NCI-H146 treated with DMSO at 0.1 percent for 48 hours (cell line): ENCODE measurements around the gene SS18L1.

Experiments used
- DNase-seq: peaks from one replicate; lab custom pipeline; 2025; ENCODE audit not compliant: unreplicated experiment; lab: John Stamatoyannopoulos, UW

SS18L1 gene

DNA sequence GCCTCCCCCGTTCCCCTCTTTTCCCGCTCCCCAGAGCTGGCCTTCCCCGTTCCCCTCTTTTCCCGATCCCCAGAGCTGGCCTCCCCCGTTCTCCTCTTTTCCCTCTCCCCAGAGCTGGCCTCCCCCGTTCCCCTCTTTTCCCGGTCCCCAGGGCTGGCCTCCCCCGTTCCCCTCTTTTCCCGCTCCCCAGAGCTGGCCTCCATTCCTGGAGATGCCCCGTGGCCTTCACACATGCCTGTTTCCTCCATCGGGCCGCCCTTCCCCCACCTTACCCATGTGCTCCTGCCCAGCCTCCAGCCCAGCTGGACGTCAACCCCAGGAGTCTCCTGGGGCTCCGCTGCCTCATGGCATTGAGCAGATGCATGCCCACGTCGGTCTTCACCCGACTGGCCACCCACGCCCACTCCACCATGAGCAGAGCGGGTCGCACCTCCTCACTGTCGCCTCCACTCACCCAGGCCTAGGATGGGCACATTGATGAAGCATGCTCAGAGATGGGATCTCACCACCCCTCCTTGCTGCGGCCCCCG, 8.3 kb downstream of the SS18L1 start:
- no peak for DNase-seq

DNA sequence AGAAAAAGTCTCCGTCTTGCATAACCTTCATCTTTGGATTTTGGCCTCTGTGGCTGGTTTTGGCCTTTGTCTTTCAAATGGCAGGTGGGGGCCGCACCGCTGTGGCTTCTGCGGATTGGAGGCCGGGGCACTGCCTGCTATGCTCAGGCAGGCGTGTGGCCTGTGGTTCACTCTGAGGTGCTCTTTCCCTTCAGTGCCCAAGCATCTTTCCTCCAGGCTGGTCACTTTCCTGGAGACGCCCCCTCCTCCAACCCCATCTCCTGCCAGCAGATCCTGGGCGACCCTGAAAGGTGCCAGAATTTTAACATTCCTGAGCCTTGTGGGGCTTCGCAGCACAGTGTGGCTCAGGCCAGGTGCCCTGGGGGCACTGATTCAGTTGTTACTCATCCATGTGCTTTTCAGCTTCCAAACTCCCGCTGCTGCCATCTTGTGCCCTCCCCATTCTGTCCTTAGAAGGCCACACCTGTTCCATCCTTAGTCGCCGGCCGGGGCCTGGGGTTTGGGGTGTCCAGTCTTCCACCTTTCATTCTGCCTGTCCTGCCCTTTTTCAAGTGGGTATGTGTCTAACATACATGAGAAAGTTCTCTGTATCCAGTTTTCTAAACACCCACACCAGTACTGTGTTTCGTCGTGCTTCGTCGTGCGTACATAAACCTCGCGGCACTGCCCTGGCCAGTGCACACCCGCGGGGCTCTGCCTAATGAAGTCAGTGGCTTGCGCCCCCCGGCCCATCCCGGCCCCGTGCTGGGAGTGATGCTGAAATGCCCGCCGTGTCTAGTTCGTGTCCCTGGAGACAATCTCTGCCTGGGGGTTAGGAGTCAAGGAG, 12.1 kb downstream of the SS18L1 start:
- no peak for DNase-seq

- DNase-seq: no peak
Measured at GRCh38 chr20:62156254-62156556, 12.6 kb downstream of the SS18L1 start.

- no peak for DNase-seq
Measured at GRCh38 chr20:62156592-62157386, 13.2 kb downstream of the SS18L1 start.

DNA sequence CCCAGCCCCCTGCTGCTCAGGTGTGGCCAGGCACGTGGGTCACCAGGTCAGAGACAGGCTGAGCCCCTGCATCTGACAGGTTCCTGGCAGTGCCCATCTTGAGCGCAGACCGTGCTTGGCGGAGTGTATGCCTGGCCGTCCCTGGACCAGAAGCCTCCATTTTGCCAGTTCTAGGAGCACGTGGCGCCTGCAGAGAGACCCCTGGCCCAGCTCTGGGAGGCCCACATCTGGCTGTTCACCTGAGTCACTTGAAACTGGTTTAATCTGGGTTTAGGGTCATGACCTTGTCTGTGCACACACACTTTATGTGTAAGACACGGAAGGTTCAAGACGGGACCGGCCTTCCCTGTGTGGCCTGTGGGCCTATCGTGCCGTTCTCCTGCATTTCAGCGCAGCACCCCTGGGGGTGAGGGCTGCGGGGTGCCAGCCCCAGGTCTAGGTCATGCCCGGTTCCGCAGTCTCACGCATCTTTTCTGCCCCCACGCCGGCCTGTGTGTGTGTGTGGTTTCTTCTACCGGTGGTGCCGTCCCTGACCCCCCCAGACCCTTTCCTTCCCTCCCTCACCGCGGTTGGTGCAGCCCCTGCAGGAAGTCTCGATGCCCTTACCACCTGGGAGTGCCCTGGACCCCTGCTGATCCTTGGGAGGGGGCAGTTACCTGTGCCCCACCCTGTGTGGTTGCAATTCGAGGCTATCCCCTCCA, 14.0 kb downstream of the SS18L1 start:
- no peak for DNase-seq

DNA sequence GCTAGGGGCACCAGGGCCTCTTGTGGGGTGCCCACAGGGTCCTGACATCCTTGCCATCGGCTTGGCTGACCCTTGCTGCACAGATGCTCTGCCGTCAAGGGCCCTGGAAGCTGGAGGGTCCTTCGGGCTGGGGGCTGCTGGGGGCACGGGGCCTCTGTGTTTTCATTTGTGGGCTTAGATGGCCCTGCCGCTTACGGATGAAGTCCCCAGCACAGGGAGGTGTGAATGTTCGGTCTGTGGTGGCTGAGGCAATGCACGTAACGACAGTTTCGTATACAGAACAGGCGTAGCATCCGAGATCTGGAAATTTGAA, 14.5 kb downstream of the SS18L1 start:
- no peak for DNase-seq

GRCh38 chr20:62158541-62158940, 15.0 kb downstream of the SS18L1 start:
- no peak for DNase-seq

DNA sequence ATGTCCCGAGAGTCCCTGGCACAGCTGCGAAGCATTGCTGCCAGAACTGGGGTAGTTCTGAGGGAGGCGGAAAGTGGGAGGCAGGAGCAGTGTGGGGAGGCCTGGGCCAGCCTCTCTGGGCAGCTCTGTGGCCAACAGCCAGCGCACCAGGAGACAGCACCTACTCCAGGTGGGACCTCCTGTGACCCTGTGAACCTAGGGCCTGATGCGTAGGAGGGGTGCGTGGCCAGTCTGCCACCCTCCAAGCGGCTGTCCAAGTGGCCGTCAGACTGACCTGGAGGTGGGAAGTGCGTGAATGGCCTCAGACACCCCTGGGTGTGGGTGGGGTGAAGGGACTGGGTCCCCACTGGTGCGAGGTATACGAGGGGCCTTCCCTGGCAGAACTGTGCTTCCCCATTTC, 15.5 kb downstream of the SS18L1 start:
- DNase-seq: no peak

GRCh38 chr20:62159839-62160238, 16.3 kb downstream of the SS18L1 start:
- DNase-seq: no peak

DNA sequence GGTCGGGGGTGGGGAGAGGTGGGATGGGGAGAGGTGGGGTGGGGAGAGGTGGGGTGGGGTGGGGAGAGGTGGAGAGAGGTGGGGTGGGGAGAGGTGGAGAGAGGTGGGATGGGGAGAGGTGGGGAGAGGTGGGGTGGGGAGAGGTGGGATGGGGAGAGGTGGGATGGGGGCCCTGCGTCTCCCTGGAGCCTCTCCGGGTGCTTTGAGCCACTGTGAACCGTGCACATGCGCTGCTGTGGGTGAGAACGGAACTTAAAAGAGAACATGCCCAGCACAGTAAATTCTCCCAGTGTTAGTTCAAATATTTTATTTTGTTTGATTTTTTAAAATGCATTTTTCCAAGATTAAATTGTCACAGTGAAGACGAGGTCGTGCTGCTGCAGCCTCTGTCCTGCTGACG, 16.7 kb downstream of the SS18L1 start:
- DNase-seq: no peak

DNA sequence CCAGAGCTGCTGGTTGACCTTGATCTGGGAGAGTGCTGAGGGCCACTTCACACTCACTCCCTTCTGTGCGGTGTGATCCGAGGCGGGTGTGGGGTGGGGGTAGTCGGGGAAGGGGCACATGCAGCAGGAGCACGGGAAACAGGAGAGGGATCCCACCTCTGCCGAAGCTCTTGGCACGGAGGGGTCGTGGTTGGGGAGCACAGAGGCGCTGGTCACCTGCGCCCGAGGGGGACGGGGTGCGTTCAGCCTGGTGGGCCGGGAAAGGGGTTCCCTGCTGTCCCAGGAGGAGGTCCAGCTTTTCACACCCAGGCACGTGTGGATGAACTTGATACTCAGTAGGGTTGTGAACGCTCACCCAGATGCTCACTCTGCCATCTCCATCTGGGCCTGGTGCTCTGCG, 17.3 kb downstream of the SS18L1 start:
- DNase-seq: no peak

DNA sequence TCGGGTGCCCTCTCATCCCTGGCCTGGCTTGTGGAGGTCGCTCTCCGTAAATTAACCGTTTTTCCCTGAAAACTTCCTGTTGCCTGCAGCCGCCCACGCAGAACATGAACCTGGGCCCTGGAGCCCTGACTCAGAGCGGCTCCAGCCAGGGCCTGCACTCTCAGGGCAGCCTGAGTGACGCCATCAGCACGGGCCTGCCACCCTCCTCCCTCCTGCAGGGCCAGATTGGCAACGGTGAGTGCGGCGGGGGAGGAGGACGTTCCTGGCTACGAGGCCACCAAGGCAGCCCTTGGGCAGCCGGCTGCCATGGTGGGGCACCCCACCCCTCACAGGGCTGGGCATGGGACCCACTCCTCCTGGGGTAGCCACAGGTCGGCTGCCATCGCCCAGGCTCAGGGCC, 17.8 kb downstream of the SS18L1 start:
- no peak for DNase-seq

- no peak for DNase-seq
Measured at GRCh38 chr20:62162765-62163484, 19.4 kb downstream of the SS18L1 start.

- no peak for DNase-seq
Measured at GRCh38 chr20:62163485-62163865, 19.9 kb downstream of the SS18L1 start.

DNA sequence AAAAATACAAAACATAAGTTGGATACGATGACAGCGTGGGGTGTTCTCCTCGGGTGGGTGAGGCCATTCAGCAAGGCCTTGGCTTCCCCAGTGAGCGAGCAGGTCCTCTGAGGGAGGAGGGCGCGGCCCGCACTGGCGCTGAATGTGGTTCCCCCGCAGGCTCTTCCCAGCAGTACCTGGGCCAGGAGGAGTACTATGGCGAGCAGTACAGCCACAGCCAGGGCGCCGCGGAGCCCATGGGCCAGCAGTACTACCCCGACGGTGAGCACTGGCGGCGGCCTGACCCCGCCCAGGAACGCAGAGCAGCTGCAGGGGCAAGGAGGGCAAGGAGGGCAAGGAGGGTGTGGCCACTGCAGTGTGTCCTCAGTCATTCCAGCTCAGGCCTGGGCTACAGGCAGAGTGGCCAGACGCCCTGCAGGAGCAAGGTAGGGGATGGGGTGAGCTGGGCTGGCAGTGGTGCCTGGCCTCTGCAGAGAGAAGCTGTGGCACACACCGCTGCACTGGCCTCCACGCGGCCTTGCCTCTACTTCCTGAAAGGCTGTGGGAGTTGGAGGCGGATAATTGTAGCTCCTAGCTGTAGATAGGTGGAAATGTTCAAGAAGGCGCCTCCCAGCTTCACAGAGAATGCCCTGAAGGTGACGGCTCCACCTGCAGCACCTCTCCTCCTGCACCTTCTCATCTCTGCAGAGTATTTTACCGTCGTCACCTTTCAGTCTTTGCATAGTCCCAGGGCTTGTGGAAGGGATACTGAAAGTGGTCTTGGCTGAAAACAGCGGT, 20.6 kb downstream of the SS18L1 start:
- no peak for DNase-seq

DNA sequence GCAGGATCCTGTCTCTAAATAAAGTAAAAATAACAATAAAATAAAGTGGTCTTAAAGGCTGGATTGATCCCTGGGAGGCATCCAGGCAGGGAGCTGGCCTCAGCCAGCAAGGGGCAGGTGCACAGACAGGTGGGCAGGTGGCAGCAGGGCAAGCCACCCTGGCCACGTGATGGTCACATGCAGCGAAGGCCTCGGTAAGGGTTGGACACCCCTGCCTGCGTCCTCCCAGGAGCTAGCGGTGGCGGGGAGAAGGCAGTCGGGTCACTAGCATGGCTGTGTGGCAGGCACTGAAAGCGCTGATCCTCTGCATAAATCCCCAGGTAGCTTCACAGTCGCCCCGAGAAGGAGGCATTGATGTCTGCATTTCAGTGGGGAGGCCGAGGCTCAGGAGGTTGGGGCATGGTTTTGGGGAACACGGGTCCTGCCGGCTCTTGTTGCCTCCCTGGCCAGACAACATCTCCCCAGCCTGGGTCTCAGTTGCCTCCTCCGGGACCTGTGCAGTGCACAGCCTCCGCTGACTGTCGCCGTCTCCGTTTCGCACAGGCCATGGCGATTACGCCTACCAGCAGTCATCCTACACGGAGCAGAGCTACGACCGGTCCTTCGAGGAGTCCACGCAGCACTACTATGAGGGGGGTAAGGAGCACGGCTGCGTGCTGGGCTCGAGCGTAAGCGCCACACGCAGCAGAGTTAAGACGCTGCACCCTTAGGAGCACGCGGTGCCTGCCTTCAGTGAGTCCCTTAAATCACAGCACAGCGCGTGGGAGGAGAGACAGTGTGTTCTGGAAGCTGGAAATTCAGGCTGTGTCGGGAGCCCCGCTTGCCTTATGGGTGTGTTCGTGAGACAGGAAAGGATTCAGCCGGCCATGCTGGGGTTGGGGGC, 21.6 kb downstream of the SS18L1 start:
- no peak for DNase-seq

- no peak for DNase-seq
Measured at GRCh38 chr20:62165762-62166399, 22.3 kb downstream of the SS18L1 start.

DNA sequence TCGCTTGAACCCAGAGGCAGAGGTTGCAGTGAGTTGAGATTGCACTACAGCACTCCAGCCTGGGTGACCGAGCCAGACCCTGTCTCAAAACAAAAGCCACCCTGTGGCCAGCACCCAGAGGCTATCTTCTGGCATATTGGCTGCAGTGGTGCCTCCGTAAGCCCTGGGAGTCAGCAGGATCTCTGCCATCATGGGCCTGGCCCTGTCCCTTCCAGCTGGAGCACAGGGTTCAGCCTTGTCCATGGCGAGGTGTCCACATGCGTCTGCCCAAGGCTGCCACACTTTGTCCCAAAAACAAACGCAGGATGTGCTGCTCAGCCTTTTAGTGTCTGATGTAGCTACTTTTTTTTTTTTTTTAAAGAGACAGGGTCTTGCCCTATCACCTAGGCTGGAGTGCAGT, 23.9 kb downstream of the SS18L1 start:
- no peak for DNase-seq

GRCh38 chr20:62168061-62168460, 24.5 kb downstream of the SS18L1 start:
- DNase-seq: no peak
